Activated CD8-positive, alpha-beta memory T cell treated with anti-CD3 and anti-CD28 coated beads, Interleukin-2, amount 50 U/mL, for 24 hours (primary cell): ENCODE data around the gene SERPINH1.

Source experiments
- DNase-seq: peaks from one replicate; pipeline ENCODE4 v3.0.0-alpha.2; 2020; ENCODE audit errors: extremely low read depth

The SERPINH1 gene

DNA sequence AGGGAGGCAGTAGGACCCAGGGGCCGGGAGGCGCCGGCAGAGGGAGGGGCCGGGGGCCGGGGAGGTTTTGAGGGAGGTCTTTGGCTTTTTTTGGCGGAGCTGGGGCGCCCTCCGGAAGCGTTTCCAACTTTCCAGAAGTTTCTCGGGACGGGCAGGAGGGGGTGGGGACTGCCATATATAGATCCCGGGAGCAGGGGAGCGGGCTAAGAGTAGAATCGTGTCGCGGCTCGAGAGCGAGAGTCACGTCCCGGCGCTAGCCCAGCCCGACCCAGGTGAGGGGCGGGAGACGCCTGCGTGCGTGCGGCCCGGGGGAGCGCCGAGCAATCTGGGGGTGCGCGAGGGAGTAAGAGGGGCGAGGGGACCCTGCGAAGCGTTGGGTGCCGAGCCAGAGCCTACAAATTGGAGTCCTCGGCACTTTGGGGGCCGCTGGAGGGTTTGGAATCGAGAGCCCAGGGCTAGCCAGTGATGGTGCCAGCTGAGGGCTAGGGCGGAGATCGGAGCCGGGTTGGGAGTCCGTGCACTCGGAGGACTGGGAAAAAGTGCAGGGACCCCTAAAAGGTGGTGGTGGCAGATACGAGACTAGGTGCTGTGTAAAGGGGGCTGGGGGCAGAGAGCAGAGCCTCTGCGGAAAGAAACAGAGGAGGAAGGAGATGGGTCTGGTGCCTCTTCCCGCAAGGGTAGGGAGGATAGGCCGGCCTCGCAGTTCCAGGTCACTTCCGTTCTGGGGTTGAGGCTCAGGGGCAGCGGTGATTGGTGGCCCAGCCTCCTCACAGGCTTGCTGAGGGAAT lies at the start of gene SERPINH1:
Gene SERPINH1 (plus strand): TSS at position 206 of the 788 bp plus-strand sequence. CDS start 4,097 bp downstream, outside the sequence.
- peak; percentile 49 for DNase-seq

DNA sequence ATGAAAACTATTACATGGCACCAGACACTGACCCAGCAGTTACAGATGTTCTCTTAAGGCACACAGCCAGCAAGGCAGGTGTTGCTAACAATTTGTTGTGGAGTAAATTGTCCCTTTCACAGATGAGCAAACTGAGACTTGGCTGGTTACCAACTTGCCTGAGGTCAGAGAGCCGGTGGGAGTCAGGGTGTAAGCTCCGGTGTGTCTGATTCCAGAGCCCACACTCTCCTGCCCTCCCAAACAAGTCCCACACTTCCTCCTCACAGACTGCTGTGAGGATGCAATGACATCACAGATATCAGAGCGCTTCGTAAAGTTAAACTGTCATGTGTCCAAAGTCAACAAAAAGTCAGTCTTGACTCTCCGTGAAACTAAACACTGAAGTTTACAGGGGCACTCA lies 48.8 kb upstream of the SERPINH1 start:
- no peak for DNase-seq

DNA sequence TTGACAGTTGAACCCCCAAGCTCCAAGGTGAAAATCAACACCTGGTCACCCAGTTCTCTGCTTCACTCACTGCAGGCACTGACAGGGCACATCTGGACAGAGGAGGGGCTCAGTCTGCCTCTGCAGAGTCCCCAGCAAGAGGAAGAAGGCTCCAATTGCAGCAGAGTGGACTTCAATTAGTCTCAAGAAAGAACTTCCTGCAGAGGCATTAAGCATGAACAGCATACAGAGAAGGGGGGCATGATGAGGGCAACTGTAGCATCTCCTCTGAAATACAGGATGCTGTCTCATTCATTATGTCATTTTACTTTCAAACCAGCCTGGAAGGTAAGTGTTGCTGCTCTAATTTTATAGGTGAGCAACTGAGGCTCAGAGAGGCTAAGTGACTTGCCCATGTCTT lies 47.5 kb upstream of the SERPINH1 start:
- DNase-seq = no peak

DNA sequence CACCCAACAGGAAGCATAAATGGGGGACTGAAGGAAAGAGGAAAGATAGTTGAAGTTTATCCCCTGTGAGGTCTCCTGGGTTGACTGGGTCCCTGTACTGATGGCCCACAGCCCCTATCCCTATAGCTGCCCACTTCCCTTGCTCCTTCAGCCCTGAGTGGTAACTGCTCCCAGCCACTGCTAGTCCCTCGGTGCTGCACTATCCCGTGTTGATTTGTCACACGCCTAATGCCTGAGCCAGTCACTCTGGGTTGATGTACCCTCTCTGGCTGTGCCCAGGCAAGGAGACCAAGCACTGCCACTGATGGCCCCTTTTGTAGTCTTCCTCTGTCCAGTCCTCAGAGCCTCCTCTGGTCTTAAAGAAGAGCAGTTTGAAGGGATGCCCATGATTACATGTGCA lies 45.9 kb upstream of the SERPINH1 start:
- no peak for DNase-seq

DNA sequence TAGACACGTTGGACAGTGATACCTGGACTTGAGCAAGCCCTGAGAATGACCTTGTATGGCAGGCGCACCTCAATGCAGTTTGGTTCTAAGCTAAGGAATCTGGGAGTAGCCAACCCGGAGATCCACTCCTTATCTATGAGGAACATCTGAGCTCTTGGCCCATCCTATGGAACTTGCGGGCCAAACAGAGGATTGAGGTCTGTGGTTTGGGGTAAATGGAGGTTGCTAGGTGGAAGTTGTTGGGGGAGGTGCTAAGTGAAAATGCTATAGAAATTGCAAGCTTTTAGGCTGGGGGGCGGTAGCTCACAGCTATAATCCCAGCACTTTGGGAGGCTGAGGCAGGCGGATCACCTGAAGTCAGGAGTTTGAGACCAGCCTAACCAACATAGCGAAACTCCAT lies 45.2 kb upstream of the SERPINH1 start:
- DNase-seq = no peak

DNA sequence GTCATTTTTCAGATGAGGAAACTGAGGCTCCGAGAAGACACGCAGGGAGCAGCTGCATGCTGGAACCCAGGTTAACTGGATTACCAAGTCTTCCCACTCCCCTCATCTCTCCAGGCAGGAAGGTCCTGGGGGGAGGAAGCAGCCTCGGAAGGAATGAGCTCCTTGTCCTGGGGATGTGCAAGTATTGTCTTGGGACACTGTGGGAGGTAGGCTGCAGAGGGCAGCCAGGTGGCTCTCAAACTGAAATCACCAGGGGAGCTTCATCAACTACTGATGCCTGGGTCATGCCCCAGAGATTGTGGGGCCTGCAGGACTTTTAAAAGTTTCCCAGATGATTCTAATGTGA lies 43.9 kb upstream of the SERPINH1 start:
- no peak for DNase-seq

DNA sequence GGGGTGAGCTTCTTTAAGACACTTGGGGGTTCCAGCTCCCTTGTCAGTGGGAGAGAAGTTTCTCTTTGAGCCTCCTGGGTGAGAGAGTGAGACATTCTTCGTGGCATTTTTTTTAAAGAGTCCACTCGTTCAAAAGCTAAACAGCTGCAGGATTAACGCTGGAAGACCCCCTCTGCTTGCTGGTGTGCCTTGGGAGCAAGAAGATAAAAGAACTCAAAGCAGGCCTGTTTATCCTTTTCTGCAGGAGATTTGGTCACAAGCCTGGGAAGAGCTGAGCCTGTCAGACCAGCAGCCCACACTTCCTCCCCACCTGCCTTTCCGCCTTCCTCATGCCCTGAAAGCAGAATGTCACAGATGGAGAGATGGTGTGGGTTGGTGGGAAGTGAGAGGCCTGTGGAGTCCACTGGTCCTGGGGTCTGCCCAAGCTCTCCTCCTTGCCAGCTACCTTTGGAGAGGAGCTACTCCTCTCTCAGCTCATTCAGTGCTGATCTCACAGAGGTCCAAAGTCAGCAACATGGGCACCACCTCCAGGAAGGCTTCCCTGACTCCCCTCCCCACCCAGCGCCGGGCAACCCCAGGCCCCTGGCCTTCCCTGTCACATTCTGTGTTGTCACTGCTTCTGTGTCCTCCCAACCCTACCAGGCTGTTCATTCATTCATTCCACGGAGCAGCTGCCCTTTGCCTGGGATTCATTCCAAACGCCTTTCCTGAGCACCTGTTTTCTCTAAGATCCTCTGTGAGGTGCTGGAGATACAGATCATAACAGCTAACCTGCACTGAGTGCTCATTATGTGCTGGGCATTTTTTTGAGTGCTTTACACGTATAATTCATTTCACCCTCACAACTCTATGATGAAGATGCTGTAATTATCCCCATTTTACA lies 43.0 kb upstream of the SERPINH1 start:
- no peak for DNase-seq

DNA sequence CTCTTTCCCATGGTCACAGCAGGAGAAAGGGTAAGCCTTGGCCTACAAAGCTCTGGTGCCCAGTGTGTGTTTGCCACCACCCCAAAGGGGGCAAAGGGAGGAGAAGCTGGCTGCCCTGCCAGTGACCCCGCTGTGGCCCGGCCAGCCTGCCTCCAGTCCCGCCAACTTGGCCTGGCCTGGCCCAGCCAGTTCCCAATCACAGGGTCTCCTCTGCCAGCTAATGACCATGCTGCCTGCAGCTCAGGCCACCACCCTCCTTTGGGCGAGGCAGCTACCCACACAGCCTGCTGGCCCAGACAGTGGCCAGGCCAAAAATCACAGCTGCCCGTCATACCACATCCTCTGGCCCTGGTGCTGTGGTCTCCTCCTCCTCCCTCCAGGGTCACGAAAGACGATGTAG lies 41.4 kb upstream of the SERPINH1 start:
- DNase-seq = no peak

DNA sequence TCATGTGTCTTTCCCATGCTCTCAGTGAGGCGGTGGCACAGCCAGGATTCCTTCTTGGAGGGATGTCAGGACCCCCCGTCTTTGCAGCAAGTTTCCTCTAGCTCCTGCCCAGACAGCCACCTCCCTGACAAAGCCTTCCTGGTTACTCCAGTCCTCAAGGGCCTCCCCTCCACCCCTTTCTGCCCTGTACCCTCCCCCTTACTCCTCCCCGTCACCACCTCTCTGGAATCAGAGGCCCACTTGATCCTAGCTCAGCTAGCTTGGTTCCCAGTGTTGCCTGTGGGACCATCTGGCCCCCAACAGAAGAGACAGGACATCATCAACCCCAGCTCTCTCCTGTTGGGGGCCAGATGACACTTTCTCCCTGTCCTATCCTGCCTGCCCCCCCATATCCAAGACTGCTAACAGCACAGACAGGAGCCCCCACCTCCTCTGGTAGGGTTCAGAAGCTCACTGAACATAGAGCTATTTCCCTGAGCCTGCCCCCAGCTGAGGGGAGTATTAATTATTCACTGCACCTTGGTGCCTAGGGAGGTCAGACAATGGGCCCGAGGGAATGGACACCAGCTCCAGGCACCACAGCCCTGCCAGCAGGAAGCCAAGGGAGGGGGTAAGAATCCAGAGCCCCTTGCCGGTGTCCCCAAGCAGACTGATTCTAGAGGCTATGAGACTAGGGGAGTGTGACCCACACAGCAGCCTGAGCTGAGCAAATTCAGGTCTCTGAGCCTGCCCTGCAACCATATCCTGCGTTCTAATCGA lies 39.6 kb upstream of the SERPINH1 start:
- DNase-seq = no peak

DNA sequence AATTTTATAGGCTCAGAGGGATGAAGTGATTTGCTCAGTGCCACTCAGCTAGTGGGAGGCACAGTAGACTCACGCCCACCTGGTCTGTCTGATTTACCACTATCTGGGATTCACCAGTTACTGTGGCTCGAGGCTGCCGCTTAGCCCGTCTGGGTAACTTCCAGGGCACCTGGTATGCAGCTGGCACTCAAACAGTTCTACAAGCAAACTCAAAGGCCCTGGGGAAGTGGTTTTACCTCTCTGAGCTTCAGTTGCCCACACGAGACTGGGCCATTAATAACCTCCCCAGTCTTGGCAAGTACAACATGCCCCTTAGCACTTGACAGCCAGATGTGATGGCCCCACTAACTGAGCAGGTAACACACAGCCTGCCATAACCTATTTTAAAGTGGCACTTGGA lies 38.9 kb upstream of the SERPINH1 start:
- no peak for DNase-seq

DNA sequence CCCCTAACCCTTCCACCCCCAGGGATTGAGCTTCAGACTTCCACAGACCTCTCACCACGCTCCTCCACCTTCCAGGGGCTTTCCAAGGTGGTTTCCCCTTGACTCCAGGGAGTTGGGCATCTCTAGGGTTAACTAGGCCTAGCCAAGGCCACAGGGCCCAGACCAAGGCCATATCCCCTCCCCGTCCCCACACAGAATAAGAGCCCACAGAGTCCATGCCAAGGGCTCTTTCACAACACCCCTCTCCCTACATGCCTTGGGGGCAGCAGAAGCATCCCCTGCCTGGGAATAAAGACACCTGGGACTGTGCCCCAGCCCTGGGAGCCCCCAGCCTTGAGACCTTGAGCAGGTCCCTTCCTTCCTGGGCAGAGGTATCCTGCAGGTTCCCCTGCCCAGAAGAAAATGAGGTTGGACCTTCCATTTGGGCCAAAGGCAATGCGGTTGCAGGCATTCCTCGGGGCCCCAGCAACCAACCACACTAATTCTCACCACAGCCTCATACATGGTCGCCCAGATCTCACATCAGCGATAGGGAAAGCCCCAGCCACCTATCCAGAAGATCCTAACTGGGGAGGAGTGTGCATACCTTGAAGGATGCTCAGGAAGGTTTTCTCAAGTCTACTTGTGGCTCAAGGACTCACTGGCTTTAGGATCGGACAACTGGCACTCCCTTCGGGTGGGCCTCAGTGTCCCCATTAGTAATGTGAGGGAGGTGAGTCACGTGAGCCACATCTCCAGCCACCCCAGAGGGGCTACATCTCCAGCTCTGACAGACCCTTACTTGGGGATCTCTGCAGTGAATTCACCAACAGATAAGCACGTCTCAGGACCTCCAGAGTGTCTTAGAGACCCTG lies 38.0 kb upstream of the SERPINH1 start:
- no peak for DNase-seq

DNA sequence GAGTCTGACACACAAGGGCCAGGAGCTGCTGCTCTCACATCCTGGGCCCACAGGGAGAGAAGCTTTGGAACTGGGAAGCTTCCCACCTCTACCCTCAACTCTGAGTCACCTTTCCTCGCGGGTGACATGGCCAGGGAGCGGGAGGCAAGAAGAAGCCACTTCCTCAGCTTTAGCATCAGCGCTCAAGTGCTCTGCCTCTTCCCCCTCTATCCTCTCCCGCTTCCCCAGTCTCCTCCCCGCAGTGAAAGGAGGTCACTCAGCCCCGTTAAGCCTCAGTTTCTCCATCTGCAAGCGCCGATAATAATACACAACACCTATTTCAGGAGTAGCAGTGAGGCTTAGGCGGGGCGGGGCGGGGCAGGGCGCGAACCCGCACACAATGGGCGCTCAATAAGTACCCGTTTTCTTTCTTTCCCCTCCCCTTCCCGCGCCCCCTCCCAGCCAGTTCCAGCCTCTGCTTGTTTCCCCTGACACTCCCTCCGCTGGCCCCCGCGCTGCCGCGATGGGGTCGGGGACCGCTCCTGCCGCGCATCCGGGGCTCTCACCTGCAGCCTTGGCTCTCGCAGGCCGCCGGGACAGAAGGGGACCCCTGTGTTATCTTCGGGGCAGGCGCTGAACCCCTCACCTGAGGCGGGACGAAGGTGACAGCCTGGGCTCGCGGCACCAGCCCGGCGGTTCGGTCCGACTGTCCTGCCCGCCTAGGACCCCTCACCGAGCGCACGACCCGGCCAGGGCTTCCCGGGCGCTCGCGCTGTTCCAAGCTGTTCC lies 37.2 kb upstream of the SERPINH1 start:
- no peak for DNase-seq

DNA sequence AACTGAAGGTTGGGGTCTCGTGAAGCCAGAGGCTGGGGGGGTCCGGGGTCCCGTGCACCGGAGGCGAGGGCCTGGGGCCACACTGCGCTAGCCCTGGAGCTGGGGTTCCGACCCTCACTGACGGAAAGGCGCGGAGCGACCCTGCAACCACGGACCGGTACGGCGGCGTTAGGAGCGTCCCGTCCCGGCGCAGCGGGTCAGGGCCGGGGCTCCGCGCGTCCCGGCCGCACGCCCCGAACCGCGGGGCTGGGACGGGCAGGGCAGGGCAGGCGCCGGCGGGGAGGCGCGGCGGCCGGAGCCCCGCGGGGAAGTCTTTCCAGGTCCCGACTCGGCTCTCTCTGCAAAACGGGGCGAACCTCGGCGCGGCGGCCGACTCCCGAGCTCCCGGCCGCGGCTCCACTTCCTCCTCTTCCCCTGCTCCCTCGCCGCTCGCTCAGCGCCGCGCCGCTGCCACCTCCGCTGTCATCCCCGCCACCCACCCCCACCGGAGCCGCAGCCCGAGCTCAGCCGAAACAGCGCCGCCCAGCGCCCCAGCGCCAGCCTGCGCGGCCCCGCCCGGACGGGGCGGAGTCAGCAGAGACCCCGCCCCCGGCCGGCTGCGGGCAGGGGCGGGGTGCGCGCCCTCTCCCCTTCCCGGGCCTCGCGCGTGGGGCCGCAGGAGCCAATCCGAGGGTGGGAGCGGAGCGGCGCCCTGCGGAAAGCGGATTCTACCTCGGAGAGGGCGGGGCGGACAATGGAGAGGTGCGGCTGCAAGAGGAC lies 36.4 kb upstream of the SERPINH1 start, which contains the start of gene GDPD5:
Gene GDPD5 (minus strand): TSS at position 509 of the 759 bp plus-strand sequence. CDS start 48,206 bp downstream, outside the sequence.
- DNase-seq = peak; percentile 61

DNA sequence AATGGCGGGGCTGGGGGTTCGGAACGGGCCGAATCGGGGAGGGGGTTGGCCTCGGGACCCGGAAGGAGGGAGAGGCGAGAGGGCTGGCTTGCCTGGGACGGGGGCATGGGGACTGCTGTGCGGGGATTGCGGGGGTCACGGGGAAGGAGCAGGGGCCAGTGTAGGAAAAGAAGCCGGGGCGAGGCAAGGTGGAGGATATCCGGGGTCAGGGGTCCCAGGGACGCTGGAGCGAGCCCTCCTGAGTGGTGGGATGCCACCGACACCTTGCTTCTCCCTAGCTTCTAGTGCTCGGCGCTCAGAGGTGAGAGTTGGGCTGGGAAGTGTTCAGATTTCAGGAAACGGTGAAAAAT lies 35.9 kb upstream of the SERPINH1 start:
- DNase-seq = no peak

DNA sequence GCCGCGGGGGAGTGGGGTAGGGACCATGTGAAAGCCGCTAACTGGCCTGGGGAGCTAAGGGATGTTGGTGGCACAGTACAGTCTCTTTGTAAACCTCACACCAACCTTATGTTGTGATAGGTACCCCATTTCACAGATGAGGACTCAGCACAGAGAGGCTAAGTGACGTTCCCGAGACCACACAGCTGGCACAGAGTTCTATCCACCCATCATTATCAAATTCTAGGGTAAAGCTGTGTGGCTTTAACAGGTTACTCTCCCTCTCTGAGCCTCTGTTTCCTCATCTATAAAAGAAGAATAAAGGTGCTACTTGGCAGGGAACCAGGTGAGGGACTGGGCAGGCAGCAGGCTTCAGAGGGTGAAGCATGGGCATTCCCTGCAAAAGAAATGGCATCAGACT lies 34.9 kb upstream of the SERPINH1 start:
- no peak for DNase-seq

DNA sequence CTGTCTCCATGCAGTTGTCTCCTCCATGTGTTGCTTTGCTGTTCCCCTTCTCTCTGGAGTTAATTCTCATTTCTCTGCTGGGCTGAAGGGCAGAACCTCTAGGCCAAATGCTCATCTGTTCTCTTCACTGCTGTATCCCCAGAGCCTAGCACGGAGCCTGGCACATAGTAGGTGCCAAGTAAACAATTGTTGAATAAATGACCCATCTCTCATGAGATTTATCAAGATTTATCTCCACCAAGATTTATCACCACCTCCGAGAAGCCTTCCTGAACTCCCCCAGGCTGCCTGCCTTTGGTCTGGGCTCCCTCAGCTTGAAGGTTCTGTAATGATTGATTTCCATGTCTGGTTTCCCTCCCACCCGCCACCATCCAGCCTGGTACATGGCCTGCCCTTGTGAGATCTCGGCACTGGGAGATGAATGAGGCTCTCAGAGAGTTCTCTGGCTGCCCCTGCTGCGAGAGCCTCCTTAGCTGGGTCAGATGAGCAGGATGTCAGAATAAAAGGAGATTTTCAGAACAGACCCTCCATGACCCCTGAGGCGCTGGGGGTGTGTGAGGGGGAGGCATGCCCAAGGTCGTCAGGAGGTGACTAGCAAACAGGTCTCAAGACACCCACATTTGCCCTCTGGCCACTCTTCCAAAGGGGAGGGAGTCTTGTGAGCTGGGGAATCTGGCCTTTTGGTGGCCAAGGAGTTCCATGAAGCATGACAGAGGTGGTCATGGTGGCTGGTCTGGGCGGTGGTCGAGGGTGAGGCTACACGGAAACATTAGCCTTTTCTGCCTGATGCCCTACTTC lies 33.9 kb upstream of the SERPINH1 start:
- DNase-seq = no peak

DNA sequence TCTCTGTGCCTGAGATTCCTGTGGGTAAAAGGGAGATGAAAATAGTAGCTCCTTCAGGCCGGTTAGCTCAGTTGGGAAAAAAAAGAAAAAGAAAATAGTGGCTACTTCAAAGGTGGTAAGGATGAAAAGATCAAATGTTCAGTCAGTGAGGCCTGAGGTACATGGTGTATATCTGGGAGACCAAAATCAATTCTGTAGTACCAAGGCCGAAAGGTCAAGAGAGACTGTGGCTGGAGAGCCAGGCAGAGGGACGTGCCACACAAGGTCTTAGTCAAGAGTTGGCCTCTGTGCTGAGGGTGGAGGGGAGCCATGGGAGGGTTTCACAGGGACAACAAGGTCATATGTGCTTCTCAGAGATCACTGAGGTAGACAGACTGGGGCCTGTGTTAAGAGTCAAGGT lies 31.5 kb upstream of the SERPINH1 start:
- DNase-seq = no peak

DNA sequence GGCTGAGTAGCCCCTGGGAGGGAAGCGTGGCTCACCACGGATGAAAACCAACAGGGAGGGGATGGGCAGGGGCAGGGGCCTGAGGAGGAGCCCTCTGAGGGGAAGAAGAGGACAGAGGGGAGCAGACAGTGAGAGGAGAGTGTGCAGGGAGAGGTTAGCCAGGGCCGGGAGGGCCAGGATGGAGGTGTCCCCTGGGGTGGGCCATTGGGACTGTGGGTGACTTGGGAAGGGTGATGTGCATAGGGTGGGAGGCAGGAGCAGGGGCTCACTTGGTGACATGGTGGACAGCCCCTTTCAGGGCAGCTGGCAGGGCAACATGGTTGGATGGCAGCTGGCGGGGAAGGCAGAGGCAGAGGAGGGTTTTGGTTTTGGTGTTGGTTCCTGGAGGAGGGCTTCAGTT lies 30.7 kb upstream of the SERPINH1 start:
- DNase-seq = no peak
